ENCODE results near the gene BCR. TPM values are rescaled to one million over a fixed set of nuclear protein-coding genes. Genes with fewer than 3 reads are reported as not detected.

Gene BCR
- total and polyA plus RNA-seq, 2 of the 8 experiments (the other 6 are each of a cell fraction or from before 2014, with no cell fraction given) = 66.7 to 130 TPM

GRCh38 chr22:23163665-23164064 lies 16.6 kb upstream of the BCR start:
- H3K23ac ChIP-seq (ENCODE audit: insufficient read length) = no peak overlapping the region
- WGBS, 2 experiments (ENCODE audit: extremely low coverage in 1 of 2, insufficient coverage in 1 of 2, insufficient read length in 1 of 2, insufficient replicate concordance in 2 of 2, low coverage in 1 of 2, low lambda C conversion rate in 2 of 2, missing lambda C conversion rate in 1 of 2) = 95% methylated on average over 8 of the region's 8 CpGs; no CpG with 5 or more reads in 1 of the 2 experiments
- H3K4ac ChIP-seq (replicated peaks; ENCODE audit: insufficient read length, low read depth, low read length) = no peak overlapping the region
- H3K9ac ChIP-seq (replicated peaks in 1 of 4; ENCODE audit: extremely low read depth in 1 of 4, low read depth in 3 of 4, low read length in 3 of 4) = no peak overlapping the region
- no peaks in the 10 kb centered on the region for H3K79me1 ChIP-seq (ENCODE audit: low read depth, low read length)
- no peak overlapping the region for H4K8ac ChIP-seq (ENCODE audit: extremely low read depth, insufficient read depth, low read length)
- POLR2A ChIA-PET (ENCODE audit: partially characterized antibody) = no interaction called here
- H2BK12ac ChIP-seq (ENCODE audit: low read depth, low read length) = no peak overlapping the region
- peaks cover 0 to 12% (median 7%) of the 10 kb centered on the region in 4 experiments; a peak in 5 of 7 replicates for H3K4me1 ChIP-seq (replicated peaks in 1 of 4; ENCODE audit: control insufficient read depth in 3 of 4, insufficient read depth in 4 of 4, low read length in 3 of 4)
- no peaks in the 10 kb centered on the region for H3K79me2 ChIP-seq (ENCODE audit: control insufficient read depth in 1 of 2, insufficient read depth in 2 of 2, low read length in 2 of 2)
- no peaks in the 10 kb centered on the region for H3K9me3 ChIP-seq (ENCODE audit: insufficient read depth in 2 of 2, low read depth in 1 of 2, low read length in 1 of 2)
- H2AK5ac ChIP-seq (ENCODE audit: low read depth, low read length) = no peak overlapping the region
- no peak overlapping the region for H4K91ac ChIP-seq (replicated peaks; ENCODE audit: insufficient read length, low read length)
- no peak overlapping the region for H3K14ac ChIP-seq (ENCODE audit: insufficient read length)
- H3K18ac ChIP-seq (ENCODE audit: extremely low read depth, low read length) = no peak overlapping the region
- no peak overlapping the region for H3K56ac ChIP-seq (replicated peaks; ENCODE audit: insufficient read length, low read depth, low read length)
- H3K23me2 ChIP-seq (ENCODE audit: low read depth, low read length) = 0 out of 2 replicates have a peak, but pooled peaks cover 2% of the 10 kb centered on the region
- H2AFZ ChIP-seq (ENCODE audit: low read length) = no peak overlapping the region
- no peak overlapping the region for H4K5ac ChIP-seq (ENCODE audit: insufficient read length, low read depth, low read length)
- H2BK15ac ChIP-seq (ENCODE audit: low read length) = no peak overlapping the region
- no peaks in the 10 kb centered on the region for H4K20me1 ChIP-seq (replicated peaks in 1 of 2; ENCODE audit: control insufficient read depth in 1 of 2, insufficient read depth in 2 of 2, low read length in 2 of 2)
- H2BK5ac ChIP-seq (ENCODE audit: low read depth, low read length) = no peak overlapping the region
- no peak overlapping the region for H3K4me2 ChIP-seq (ENCODE audit: insufficient read depth in 1 of 2, low read depth in 2 of 2, low read length in 2 of 2)
- no peak for DNase-seq (ENCODE audit: low read depth in 1 of 2, low spot score in 2 of 2)
- no peak overlapping the region for H2BK20ac ChIP-seq (ENCODE audit: low read length)
- no peaks in the 10 kb centered on the region for H3K36me3 ChIP-seq (ENCODE audit: control insufficient read depth in 2 of 4, insufficient read depth in 4 of 4, low read length in 3 of 4)
- H3K27me3 ChIP-seq (replicated peaks in 1 of 4; ENCODE audit: control insufficient read depth in 3 of 4, extremely low read depth in 1 of 4, insufficient read depth in 3 of 4, low read length in 3 of 4) = no peaks in the 10 kb centered on the region
- no peak for FAIRE-seq
- H3K4me3 ChIP-seq (ENCODE audit: extremely low read depth in 1 of 4, insufficient read depth in 2 of 4, low read depth in 3 of 4, low read length in 4 of 4) = no peak overlapping the region
- CTCF ChIA-PET (ENCODE audit: partially characterized antibody) = interaction anchor here (0.8 to 2.3 kb wide), 10 partner anchors 10 to 127 kb away, joined by 3 to 12 read pairs (median 4); partner anchors contain the start of gene RSPH14
- no peak overlapping the region for H3K27ac ChIP-seq (ENCODE audit: low read depth, low read length)
- H2BK120ac ChIP-seq (replicated peaks; ENCODE audit: low read depth, low read length) = no peak overlapping the region
- no peak for TF ChIP-seq E2F6 (IDR thresholded peaks at IDR 0.05)
- no peak for TF ChIP-seq RFX5 (IDR thresholded peaks at IDR 0.05; ENCODE audit: borderline replicate concordance, low read depth, low read length)
- TF ChIP-seq MAX (IDR thresholded peaks at IDR 0.05) = no peak
- no peak for TF ChIP-seq ATF2 (IDR thresholded peaks at IDR 0.05; ENCODE audit: low read length)
- TF ChIP-seq FOSL1 (IDR thresholded peaks at IDR 0.05; ENCODE audit: insufficient read depth, low read depth, low read length) = no peak
- no peak for TF ChIP-seq EP300 (IDR thresholded peaks at IDR 0.05; ENCODE audit: borderline replicate concordance in 1 of 2, low read depth in 2 of 2, low read length in 2 of 2)
- TF ChIP-seq JUND (IDR thresholded peaks at IDR 0.05; ENCODE audit: low read length) = no peak
- TF ChIP-seq CBX8 (IDR thresholded peaks at IDR 0.05; ENCODE audit: borderline replicate concordance, low read depth, low read length) = no peak
- no peak for TF ChIP-seq GTF2F1 (IDR thresholded peaks at IDR 0.05; ENCODE audit: borderline replicate concordance, low read depth, low read length)
- no peak for TF ChIP-seq USF2 (IDR thresholded peaks at IDR 0.05; ENCODE audit: low read length)

Measured in H1 (cell line).